ENCODE results near the gene EREG. TPM values are rescaled to one million over a fixed set of nuclear protein-coding genes. Genes with fewer than 3 reads are reported as not detected.

Gene EREG
- total and polyA plus RNA-seq, 9 donors, result 0.04 to 3.9 (median 0.15) TPM; not detected in 2

GRCh38 chr4:74390677-74391076 is 25.7 kb downstream of the EREG start:
- Histone ChIP-seq H3K4me3 (no peak overlapping the region), H3K4me1 (ENCODE audit: insufficient read depth) (no peaks in the 10 kb centered on the region), H3K27ac (no peak overlapping the region), H3K36me3 (no peaks in the 10 kb centered on the region), H3K9me3 (no peaks in the 10 kb centered on the region), H3K27me3 (no peaks in the 10 kb centered on the region)
- WGBS, 3 donors, result 89 to 95% (median 94%) methylated on average over 2 of the region's 2 CpGs
- TF ChIP-seq POLR2A (IDR thresholded peaks at IDR 0.05) (no peak), EP300 (IDR thresholded peaks at IDR 0.05) (no peak)
- no peak for DNase-seq
- intact Hi-C loops (cut with DNase I), result no loop called here

GRCh38 chr4:74391346-74391745 is 26.4 kb downstream of the EREG start:
- DNase-seq, result no peak
- Histone ChIP-seq H3K9me3 (no peaks in the 10 kb centered on the region), H3K4me1 (ENCODE audit: insufficient read depth) (no peaks in the 10 kb centered on the region), H3K27me3 (no peaks in the 10 kb centered on the region), H3K4me3 (no peak overlapping the region), H3K36me3 (no peaks in the 10 kb centered on the region), H3K27ac (no peak overlapping the region)
- TF ChIP-seq CTCF (IDR thresholded peaks at IDR 0.05) (no peak), EP300 (IDR thresholded peaks at IDR 0.05) (no peak), POLR2A (IDR thresholded peaks at IDR 0.05) (no peak)
- intact Hi-C loops (cut with DNase I), result no loop called here

GRCh38 chr4:74391890-74392475 is 27.0 kb downstream of the EREG start:
- no peak overlapping the region for H3K4me3 ChIP-seq
- intact Hi-C loops (cut with DNase I), result no loop called here
- H3K9me3 ChIP-seq, result no peaks in the 10 kb centered on the region
- no peaks in the 10 kb centered on the region for H3K27me3 ChIP-seq
- TF ChIP-seq CTCF (IDR thresholded peaks at IDR 0.05) (no peak), EP300 (IDR thresholded peaks at IDR 0.05) (no peak), POLR2A (IDR thresholded peaks at IDR 0.05) (no peak)
- 89 to 93% (median 92%) methylated on average over 2 of the region's 2 CpGs for WGBS, 3 donors
- no peaks in the 10 kb centered on the region for H3K36me3 ChIP-seq
- H3K27ac ChIP-seq, result no peak overlapping the region
- no peaks in the 10 kb centered on the region for H3K4me1 ChIP-seq (ENCODE audit: insufficient read depth)
- no peak for DNase-seq

GRCh38 chr4:74394476-74395136 is 29.7 kb downstream of the EREG start:
- intact Hi-C loops (cut with DNase I), result no loop called here
- TF ChIP-seq EP300 (IDR thresholded peaks at IDR 0.05) (no peak), POLR2A (IDR thresholded peaks at IDR 0.05) (no peak), CTCF (IDR thresholded peaks at IDR 0.05) (no peak)
- Histone ChIP-seq H3K4me1 (ENCODE audit: insufficient read depth) (no peaks in the 10 kb centered on the region), H3K9me3 (no peaks in the 10 kb centered on the region), H3K4me3 (no peak overlapping the region), H3K36me3 (no peaks in the 10 kb centered on the region), H3K27ac (no peak overlapping the region), H3K27me3 (no peaks in the 10 kb centered on the region)
- 84 to 87% (median 86%) methylated on average over 5 of the region's 5 CpGs for WGBS, 3 donors
- no peak for DNase-seq

- Histone ChIP-seq H3K27me3 (no peaks in the 10 kb centered on the region), H3K9me3 (no peaks in the 10 kb centered on the region), H3K27ac (no peak overlapping the region), H3K4me3 (no peak overlapping the region), H3K36me3 (no peaks in the 10 kb centered on the region), H3K4me1 (ENCODE audit: insufficient read depth) (no peaks in the 10 kb centered on the region)
- 35 to 42% (median 39%) methylated on average over 2 of the region's 2 CpGs for WGBS, 3 donors
- DNase-seq, result no peak
- intact Hi-C loops (cut with DNase I), result no loop called here
- TF ChIP-seq CTCF (IDR thresholded peaks at IDR 0.05) (no peak), EP300 (IDR thresholded peaks at IDR 0.05) (no peak), POLR2A (IDR thresholded peaks at IDR 0.05) (no peak)
These were observed 30.7 kb downstream of the EREG start for GRCh38 chr4:74395633-74396032.
